ENCODE data around the gene C6orf132. TPM values are rescaled to one million over a fixed set of nuclear protein-coding genes. Genes with fewer than 3 reads are reported as not detected.
A peak's percentile ranks its signal among the peaks of the same experiment; 100 is the strongest.

C6orf132 gene
- total and polyA plus RNA-seq, 2 of the 8 experiments (the other 6 are each of a cell fraction or from before 2014, with no cell fraction given) = 31.5 to 64.0 TPM

DNA sequence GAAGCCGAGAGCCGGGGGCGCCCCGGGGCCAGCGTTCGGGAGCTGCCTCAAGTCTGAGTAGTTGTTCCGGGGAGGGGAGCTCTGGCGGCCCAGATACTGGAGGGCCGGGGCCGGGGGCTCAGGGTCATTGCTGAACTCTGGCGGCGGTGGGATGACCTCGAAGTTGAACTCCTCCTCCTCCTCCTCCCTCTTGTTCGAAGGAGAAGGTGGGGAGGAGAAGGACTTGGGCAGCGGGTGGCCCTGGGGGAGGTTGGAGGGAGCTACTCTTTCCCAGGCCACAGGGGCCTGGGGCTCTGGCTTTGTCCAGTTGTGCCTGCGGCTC lies 37.7 kb downstream of the C6orf132 start:
- Histone ChIP-seq H3K4me3 (ENCODE audit: extremely low read depth in 1 of 4, insufficient read depth in 2 of 4, low read depth in 3 of 4, low read length in 4 of 4) (peak overlapping the region in 3 of 4 experiments; percentile 26 to 57 (median 38); a peak in 6 of 8 replicates), H4K5ac (ENCODE audit: insufficient read length, low read depth, low read length) (no peak overlapping the region), H3K4ac (replicated peaks; ENCODE audit: insufficient read length, low read depth, low read length) (no peak overlapping the region), H3K79me2 (ENCODE audit: control insufficient read depth in 1 of 2, insufficient read depth in 2 of 2, low read length in 2 of 2) (no peaks in the 10 kb centered on the region; a peak in 1 of 4 replicates), H4K20me1 (replicated peaks in 1 of 2; ENCODE audit: control insufficient read depth in 1 of 2, insufficient read depth in 2 of 2, low read length in 2 of 2) (peaks cover 9 to 24% of the 10 kb centered on the region in 2 experiments), H2AFZ (ENCODE audit: low read length) (no peak overlapping the region), H3K9ac (replicated peaks in 1 of 4; ENCODE audit: extremely low read depth in 1 of 4, low read depth in 3 of 4, low read length in 3 of 4) (no peak overlapping the region; a peak in 2 of 7 replicates), H2BK120ac (replicated peaks; ENCODE audit: low read depth, low read length) (no peak overlapping the region), H2BK12ac (ENCODE audit: low read depth, low read length) (no peak overlapping the region), H3K18ac (ENCODE audit: extremely low read depth, low read length) (no peak overlapping the region), H3K23ac (ENCODE audit: insufficient read length) (no peak overlapping the region), H4K91ac (replicated peaks; ENCODE audit: insufficient read length, low read length) (no peak overlapping the region), H2BK15ac (ENCODE audit: low read length) (no peak overlapping the region), H3K9me3 (ENCODE audit: insufficient read depth in 2 of 2, low read depth in 1 of 2, low read length in 1 of 2) (no peaks in the 10 kb centered on the region), H3K36me3 (ENCODE audit: control insufficient read depth in 2 of 4, insufficient read depth in 4 of 4, low read length in 3 of 4) (peaks cover 7 to 31% (median 22%) of the 10 kb centered on the region in 4 experiments; a peak in 6 of 8 replicates), H3K4me1 (replicated peaks in 1 of 4; ENCODE audit: control insufficient read depth in 3 of 4, insufficient read depth in 4 of 4, low read length in 3 of 4) (peaks cover 0 to 7% (median 4%) of the 10 kb centered on the region in 4 experiments; a peak in 6 of 7 replicates), H2AK5ac (ENCODE audit: low read depth, low read length) (no peak overlapping the region), H3K23me2 (ENCODE audit: low read depth, low read length) (no peaks in the 10 kb centered on the region; the same call in 1 of the 2 replicates), H4K8ac (ENCODE audit: extremely low read depth, insufficient read depth, low read length) (no peak overlapping the region), H3K27ac (ENCODE audit: low read depth, low read length) (no peak overlapping the region), H3K14ac (ENCODE audit: insufficient read length) (no peak overlapping the region), H2BK5ac (ENCODE audit: low read depth, low read length) (no peak overlapping the region), H3K56ac (replicated peaks; ENCODE audit: insufficient read length, low read depth, low read length) (no peak overlapping the region), H3K27me3 (replicated peaks in 1 of 4; ENCODE audit: control insufficient read depth in 3 of 4, extremely low read depth in 1 of 4, insufficient read depth in 3 of 4, low read length in 3 of 4) (no peaks in the 10 kb centered on the region; a peak in 2 of 7 replicates), H2BK20ac (ENCODE audit: low read length) (no peak overlapping the region), H3K79me1 (ENCODE audit: low read depth, low read length) (no peaks in the 10 kb centered on the region), H3K4me2 (ENCODE audit: insufficient read depth in 1 of 2, low read depth in 2 of 2, low read length in 2 of 2) (peak overlapping the region; percentile 8 to 66; a peak in 3 of 4 replicates)
- ChIA-PET CTCF (ENCODE audit: partially characterized antibody) (interaction anchor here (0.7 to 7.3 kb wide), 36 partner anchors 9 to 332 kb away, joined by 3 to 119 read pairs (median 8); partner anchors contain the start of genes C6orf132 and GUCA1B), POLR2A (ENCODE audit: partially characterized antibody) (interaction anchor here (0.7 to 6.6 kb wide), 13 partner anchors 9 to 66 kb away, joined by 3 to 50 read pairs (median 4); partner anchors contain the start of genes C6orf132 and TAF8)
- 44% methylated on average over 8 of the region's 16 CpGs; no CpG with 5 or more reads in 1 of the 2 experiments for WGBS, 2 experiments (ENCODE audit: extremely low coverage in 1 of 2, insufficient coverage in 1 of 2, insufficient read length in 1 of 2, insufficient replicate concordance in 2 of 2, low coverage in 1 of 2, low lambda C conversion rate in 2 of 2, missing lambda C conversion rate in 1 of 2)
- TF ChIP-seq, protein P1, sequence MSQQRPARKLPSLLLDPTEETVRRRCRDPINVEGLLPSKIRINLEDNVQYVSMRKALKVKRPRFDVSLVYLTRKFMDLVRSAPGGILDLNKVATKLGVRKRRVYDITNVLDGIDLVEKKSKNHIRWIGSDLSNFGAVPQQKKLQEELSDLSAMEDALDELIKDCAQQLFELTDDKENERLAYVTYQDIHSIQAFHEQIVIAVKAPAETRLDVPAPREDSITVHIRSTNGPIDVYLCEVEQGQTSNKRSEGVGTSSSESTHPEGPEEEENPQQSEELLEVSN (IDR thresholded peaks at IDR 0.05) = no peak
- TF ChIP-seq CTCF (IDR thresholded peaks at IDR 0.05; ENCODE audit: control extremely low read depth in 1 of 3, insufficient read depth in 1 of 3, low read depth in 1 of 3, low read length in 3 of 3) (no peak), KDM4A (IDR thresholded peaks at IDR 0.05; ENCODE audit: low read depth, low read length, severe bottlenecking) (peak; percentile 28), SRF (IDR thresholded peaks at IDR 0.05; ENCODE audit: low read depth, low read length) (no peak), KDM1A (IDR thresholded peaks at IDR 0.05; ENCODE audit: borderline replicate concordance, low read length) (no peak)
- DNase-seq (ENCODE audit: low read depth in 1 of 2, low spot score in 2 of 2) (peak in 1 of 2 experiments; percentile 73), FAIRE-seq (no peak)

All from H1 (cell line).